Calu3 (cell line): ENCODE measurements around the gene CRYBG1. TPM values are rescaled to one million over a fixed set of nuclear protein-coding genes. Genes with fewer than 3 reads are reported as not detected.
"Not testable (repeated sequence)": the region's sequence is repeated elsewhere in the genome, so short reads cannot be mapped to it uniquely, and the experiment has no call there.

Source experiments
- BruUV-seq: library from RNA; stranded (reverse); fragments of 400-500 nt; replicated peaks from 2 replicates; lab custom pipeline; 2021; lab: Mats Ljungman, UMichigan
- CTCF ChIA-PET: fragments of 300-600 bp; sonication (Branson Sonifier 250); formaldehyde crosslinking; loops from one replicate; lab custom pipeline; 2022; ENCODE audit warnings: antibody characterized with exemption; lab: Charles Lee
- DNase-seq: peaks from one replicate; pipeline ENCODE4 v3.0.0; 2022
- H3K27ac Mint-ChIP-seq: one replicate; pipeline ENCODE4 v1.8.0; 2022; ENCODE audit warnings: mixed read lengths; ENCODE audit not compliant: unreplicated experiment
- H3K27me3 Mint-ChIP-seq: one replicate; pipeline ENCODE4 v1.8.0; 2022; ENCODE audit warnings: mixed read lengths; ENCODE audit not compliant: unreplicated experiment
- H3K36me3 Mint-ChIP-seq: one replicate; pipeline ENCODE4 v1.8.0; 2022; ENCODE audit warnings: mild to moderate bottlenecking, moderate library complexity, mixed read lengths; ENCODE audit not compliant: insufficient read depth, unreplicated experiment
- H3K4me1 Mint-ChIP-seq: one replicate; pipeline ENCODE4 v1.8.0; 2022; ENCODE audit warnings: mild to moderate bottlenecking, low read depth, mixed read lengths; ENCODE audit not compliant: unreplicated experiment
- H3K4me3 Mint-ChIP-seq: one replicate; pipeline ENCODE4 v1.8.0; 2022; ENCODE audit warnings: mild to moderate bottlenecking, low read depth, moderate library complexity, mixed read lengths; ENCODE audit not compliant: unreplicated experiment
- H3K9me3 Mint-ChIP-seq: one replicate; pipeline ENCODE4 v1.8.0; 2022; ENCODE audit warnings: low read depth, mixed read lengths; ENCODE audit not compliant: unreplicated experiment
- CTCF ChIP-seq: fragments of 200-600 bp; IDR thresholded peaks from one replicate; pipeline ENCODE4 v1.8.0; 2022; ENCODE audit warnings: antibody characterized with exemption; ENCODE audit not compliant: unreplicated experiment
- intact Hi-C: fragments of 100-400 bp; cut with micrococcal nuclease; formaldehyde crosslinking; loops from one replicate; pipeline ENCODE4 v1.10.0; 2022; ENCODE audit not compliant: unreplicated experiment
- total RNA-seq: library from RNA; stranded (reverse); gene quantifications from 2 replicates; pipeline ENCODE4 v1.2.3, GENCODE V29; 2022

The CRYBG1 gene
- total RNA-seq, 1 experiment from 2014 or later: 40.7 TPM

GRCh38 chr6:106540907-106541306, 180.4 kb downstream of the CRYBG1 start:
- H3K27me3 Mint-ChIP-seq: no peaks in the 10 kb centered on the region
- no peak overlapping the region for H3K4me3 Mint-ChIP-seq
- H3K27ac Mint-ChIP-seq: no peak overlapping the region
- peaks cover 12% of the 10 kb centered on the region for H3K4me1 Mint-ChIP-seq
- no peak for DNase-seq
- CTCF ChIA-PET: interaction anchor here (0.6 kb wide), 1 partner anchor 449 kb away, joined by 3 read pairs; no protein-coding TSS in a partner anchor
- no TSS peak for BruUV-seq
- peaks cover 37% of the 10 kb centered on the region for H3K36me3 Mint-ChIP-seq
- intact Hi-C loops: no loop called here
- no peak for TF ChIP-seq CTCF
- no peaks in the 10 kb centered on the region for H3K9me3 Mint-ChIP-seq

GRCh38 chr6:106546261-106546690, 185.8 kb downstream of the CRYBG1 start:
- peaks cover 45% of the 10 kb centered on the region for H3K36me3 Mint-ChIP-seq
- H3K9me3 Mint-ChIP-seq: no peaks in the 10 kb centered on the region
- H3K27me3 Mint-ChIP-seq: no peaks in the 10 kb centered on the region
- intact Hi-C loops: loop anchor here (2.0 kb wide), 1 partner anchor 31 kb away; no protein-coding TSS in a partner anchor
- H3K4me3 Mint-ChIP-seq: peak overlapping the region; percentile 21
- BruUV-seq: no TSS peak
- TF ChIP-seq CTCF: no peak
- DNase-seq: peak; percentile 27
- CTCF ChIA-PET: interaction anchor here (0.6 kb wide), 1 partner anchor 30 kb away, joined by 10 read pairs; no protein-coding TSS in a partner anchor
- peaks cover 34% of the 10 kb centered on the region for H3K4me1 Mint-ChIP-seq
- H3K27ac Mint-ChIP-seq: peak overlapping the region; percentile 95

- intact Hi-C loops: loop anchor here (2.0 kb wide), 1 partner anchor 32 kb away; no protein-coding TSS in a partner anchor
- H3K27ac Mint-ChIP-seq: peak overlapping the region; percentile 95
- peaks cover 45% of the 10 kb centered on the region for H3K36me3 Mint-ChIP-seq
- BruUV-seq: no TSS peak
- no peaks in the 10 kb centered on the region for H3K9me3 Mint-ChIP-seq
- peak; percentile 54 for DNase-seq
- CTCF ChIA-PET: interaction anchor here (0.6 to 1.7 kb wide), 2 partner anchors 30 to 34 kb away, joined by 6 to 10 read pairs; no protein-coding TSS in a partner anchor
- peak overlapping the region; percentile 21 for H3K4me3 Mint-ChIP-seq
- peaks cover 34% of the 10 kb centered on the region for H3K4me1 Mint-ChIP-seq
- H3K27me3 Mint-ChIP-seq: no peaks in the 10 kb centered on the region
- TF ChIP-seq CTCF: no peak
Observed at GRCh38 chr6:106546691-106547414, 186.3 kb downstream of the CRYBG1 start.

GRCh38 chr6:106547601-106548453, 187.3 kb downstream of the CRYBG1 start:
- peak overlapping the region; percentile 95 for H3K27ac Mint-ChIP-seq
- BruUV-seq: TSS peak; percentile 76
- peak; percentile 6 for DNase-seq
- intact Hi-C loops: loop anchor here (2.0 kb wide), 1 partner anchor 33 kb away; no protein-coding TSS in a partner anchor
- CTCF ChIA-PET: interaction anchor here (1.7 kb wide), 1 partner anchor 35 kb away, joined by 6 read pairs; no protein-coding TSS in a partner anchor
- no peaks in the 10 kb centered on the region for H3K9me3 Mint-ChIP-seq
- H3K27me3 Mint-ChIP-seq: no peaks in the 10 kb centered on the region
- H3K4me1 Mint-ChIP-seq: peaks cover 34% of the 10 kb centered on the region
- H3K36me3 Mint-ChIP-seq: peaks cover 41% of the 10 kb centered on the region
- TF ChIP-seq CTCF: no peak
- peak overlapping the region; percentile 21 for H3K4me3 Mint-ChIP-seq

- H3K27ac Mint-ChIP-seq: peak overlapping the region; percentile 95
- H3K4me3 Mint-ChIP-seq, DNase-seq, intact Hi-C loops, H3K27me3 Mint-ChIP-seq, BruUV-seq, H3K9me3 Mint-ChIP-seq, CTCF ChIA-PET: not testable (repeated sequence)
- peaks cover 43% of the 10 kb centered on the region for H3K36me3 Mint-ChIP-seq
- H3K4me1 Mint-ChIP-seq: peaks cover 34% of the 10 kb centered on the region
Observed at GRCh38 chr6:106548926-106549455, 188.5 kb downstream of the CRYBG1 start.
